HepG2 (cell line): ENCODE results near the gene FOXA3. TPM values are rescaled to one million over a fixed set of nuclear protein-coding genes. Genes with fewer than 3 reads are reported as not detected.

ENCODE experiments used
- ATF2 ChIP-seq: sonication (generic); formaldehyde crosslinking; IDR thresholded peaks from 2 replicates; pipeline ENCODE4 v1.4.0; 2020; ENCODE audit warnings: missing genetic modification reagents
- HNF4A ChIP-seq: sonication (generic); formaldehyde crosslinking; IDR thresholded peaks from 2 replicates; pipeline ENCODE4 v1.4.0; 2020; ENCODE audit warnings: missing genetic modification reagents
- MATR3 ChIP-seq: sonication (generic); formaldehyde crosslinking; IDR thresholded peaks from 2 replicates; pipeline ENCODE4 v1.4.0; 2020; ENCODE audit warnings: missing genetic modification reagents
- NFKBIZ ChIP-seq: IDR thresholded peaks from 2 replicates; pipeline ENCODE4 v1.6.1; 2018; ENCODE audit warnings: missing genetic modification reagents, missing compliant biosample characterization
- NR2F6 ChIP-seq, 2 experiments: IDR thresholded peaks; 2 replicates each; pipeline ENCODE4 v1.6.1; 2016; ENCODE audit warnings: antibody characterized with exemption in 1 of 2, mild to moderate bottlenecking in 1 of 2
- NRL ChIP-seq: sonication (generic); formaldehyde crosslinking; IDR thresholded peaks from 2 replicates; pipeline ENCODE4 v1.5.0; 2020; ENCODE audit warnings: missing genetic modification reagents, mild to moderate bottlenecking, moderate library complexity, borderline replicate concordance
- PCBP2 ChIP-seq: fragments of 200-400 bp; formaldehyde crosslinking; optimal IDR thresholded peaks from 2 replicates; pipeline ENCODE3; 2018; ENCODE audit warnings: low read length, low read depth; ENCODE audit not compliant: poor library complexity, severe bottlenecking
- PITX1 ChIP-seq: sonication (generic); formaldehyde crosslinking; IDR thresholded peaks from 2 replicates; pipeline ENCODE4 v1.5.1; 2020; ENCODE audit warnings: mild to moderate bottlenecking, missing genetic modification reagents
- SATB2 ChIP-seq: sonication (generic); formaldehyde crosslinking; IDR thresholded peaks from 2 replicates; pipeline ENCODE4 v1.5.0; 2020; ENCODE audit warnings: missing genetic modification reagents
- SP5 ChIP-seq: IDR thresholded peaks from 2 replicates; pipeline ENCODE4 v1.6.1; 2016; ENCODE audit warnings: low read depth, borderline replicate concordance
- ZNF207 ChIP-seq: fragments of 450-650 bp; IDR thresholded peaks from 2 replicates; pipeline ENCODE4 v1.6.1; 2016; ENCODE audit warnings: antibody characterized with exemption, borderline replicate concordance
- ZNF256 ChIP-seq: sonication (generic); formaldehyde crosslinking; conservative IDR thresholded peaks from 2 replicates; pipeline ENCODE4 v1.4.0; 2020; ENCODE audit warnings: missing genetic modification reagents
- ZNF687 ChIP-seq: sonication (generic); formaldehyde crosslinking; IDR thresholded peaks from 2 replicates; pipeline ENCODE4 v1.5.1; 2020; ENCODE audit warnings: mild to moderate bottlenecking, missing genetic modification reagents, moderate library complexity
- ZNF747 ChIP-seq: sonication (generic); formaldehyde crosslinking; IDR thresholded peaks from 2 replicates; pipeline ENCODE4 v1.8.1; 2023; ENCODE audit warnings: missing genetic modification reagents, mild to moderate bottlenecking, borderline replicate concordance
- ZNF841 ChIP-seq: sonication (generic); formaldehyde crosslinking; IDR thresholded peaks from 2 replicates; pipeline ENCODE4 v1.8.1; 2023; ENCODE audit warnings: missing genetic modification reagents, borderline replicate concordance
- polyA plus RNA-seq, 8 experiments: library from polyadenylated mRNA; depleted of rRNA in 3 of 8; stranded (reverse) in 7 of 8; unstranded in 1 of 8; fragments of >200 nt; fragmentation: Illumina TruSeq in 4 of 8; extraction: Trizol in 4 of 8; gene quantifications; 2 replicates each; pipeline versions ENCODE4 v1.2.1 to v1.2.3, GENCODE V29; 2011 to 2016; ENCODE audit warnings: low read depth in 4 of 8, missing spikeins in 1 of 8, mixed read lengths in 1 of 8; ENCODE audit not compliant: insufficient read depth in 1 of 8
- total RNA-seq, 5 experiments: library from RNA; depleted of rRNA; stranded (reverse); fragments of >200 nt; fragmentation: Illumina TruSeq; extraction: Trizol; gene quantifications; 2 replicates each; pipeline ENCODE4 v1.2.3, GENCODE V29; 2016; ENCODE audit warnings: low read depth in 1 of 5
- TF ChIP-seq, protein P1 (sequence below): sonication (generic); formaldehyde crosslinking; IDR thresholded peaks from 2 replicates; pipeline ENCODE4 v1.5.1; 2020; ENCODE audit warnings: mild to moderate bottlenecking, missing genetic modification reagents, borderline replicate concordance
- TF ChIP-seq, protein P2 (sequence below): sonication (generic); formaldehyde crosslinking; IDR thresholded peaks from 2 replicates; pipeline ENCODE4 v1.8.1; 2023; ENCODE audit warnings: mild to moderate bottlenecking, missing genetic modification reagents
- TF ChIP-seq, protein P3 (sequence below): sonication (generic); formaldehyde crosslinking; IDR thresholded peaks from 2 replicates; pipeline ENCODE4 v1.4.0; 2020; ENCODE audit warnings: missing genetic modification reagents, borderline replicate concordance

The FOXA3 gene
- total and polyA plus RNA-seq, 2 of the 13 experiments (the other 11 are each of a cell fraction or from before 2014, with no cell fraction given): 29.8 to 47.6 TPM

- TF ChIP-seq NR2F6 (IDR thresholded peaks at IDR 0.05) (no peak), NR2F6 (CRISPR knock-in tag; IDR thresholded peaks at IDR 0.05) (0 out of 2 replicates have a peak, but pooled peaks have one; percentile 9), PITX1 (CRISPR knock-in tag) (no peak), ZNF747 (CRISPR knock-in tag) (no peak), ZNF841 (no peak), ZNF256 (CRISPR knock-in tag) (no peak), MATR3 (CRISPR knock-in tag) (no peak), SP5 (CRISPR knock-in tag) (no peak), NFKBIZ (CRISPR knock-in tag) (no peak), PCBP2 (no peak), ZNF207 (no peak), SATB2 (CRISPR knock-in tag) (no peak), ATF2 (CRISPR knock-in tag) (no peak), ZNF687 (peak; percentile 56; the same call in 1 of the 2 replicates), HNF4A (CRISPR knock-in tag) (peak; percentile 73), NRL (CRISPR knock-in tag) (no peak)
- TF ChIP-seq, protein P1, sequence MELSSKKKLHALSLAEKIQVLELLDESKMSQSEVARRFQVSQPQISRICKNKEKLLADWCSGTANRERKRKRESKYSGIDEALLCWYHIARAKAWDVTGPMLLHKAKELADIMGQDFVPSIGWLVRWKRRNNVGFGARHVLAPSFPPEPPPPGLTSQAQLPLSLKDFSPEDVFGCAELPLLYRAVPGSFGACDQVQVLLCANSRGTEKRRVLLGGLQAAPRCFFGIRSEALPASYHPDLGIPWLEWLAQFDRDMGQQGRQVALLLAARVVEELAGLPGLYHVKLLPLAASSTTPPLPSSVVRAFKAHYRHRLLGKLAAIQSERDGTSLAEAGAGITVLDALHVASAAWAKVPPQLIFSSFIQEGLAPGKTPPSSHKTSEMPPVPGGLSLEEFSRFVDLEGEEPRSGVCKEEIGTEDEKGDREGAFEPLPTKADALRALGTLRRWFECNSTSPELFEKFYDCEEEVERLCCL: no peak
- TF ChIP-seq, protein P2, sequence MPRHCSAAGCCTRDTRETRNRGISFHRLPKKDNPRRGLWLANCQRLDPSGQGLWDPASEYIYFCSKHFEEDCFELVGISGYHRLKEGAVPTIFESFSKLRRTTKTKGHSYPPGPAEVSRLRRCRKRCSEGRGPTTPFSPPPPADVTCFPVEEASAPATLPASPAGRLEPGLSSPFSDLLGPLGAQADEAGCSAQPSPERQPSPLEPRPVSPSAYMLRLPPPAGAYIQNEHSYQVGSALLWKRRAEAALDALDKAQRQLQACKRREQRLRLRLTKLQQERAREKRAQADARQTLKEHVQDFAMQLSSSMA (CRISPR knock-in tag): no peak
- TF ChIP-seq, protein P3, sequence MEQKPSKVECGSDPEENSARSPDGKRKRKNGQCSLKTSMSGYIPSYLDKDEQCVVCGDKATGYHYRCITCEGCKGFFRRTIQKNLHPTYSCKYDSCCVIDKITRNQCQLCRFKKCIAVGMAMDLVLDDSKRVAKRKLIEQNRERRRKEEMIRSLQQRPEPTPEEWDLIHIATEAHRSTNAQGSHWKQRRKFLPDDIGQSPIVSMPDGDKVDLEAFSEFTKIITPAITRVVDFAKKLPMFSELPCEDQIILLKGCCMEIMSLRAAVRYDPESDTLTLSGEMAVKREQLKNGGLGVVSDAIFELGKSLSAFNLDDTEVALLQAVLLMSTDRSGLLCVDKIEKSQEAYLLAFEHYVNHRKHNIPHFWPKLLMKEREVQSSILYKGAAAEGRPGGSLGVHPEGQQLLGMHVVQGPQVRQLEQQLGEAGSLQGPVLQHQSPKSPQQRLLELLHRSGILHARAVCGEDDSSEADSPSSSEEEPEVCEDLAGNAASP (CRISPR knock-in tag): no peak
Measured at GRCh38 chr19:45911291-45911690, 47.2 kb downstream of the FOXA3 start (continued).
